Stimulated activated CD8-positive, alpha-beta memory T cell treated with anti-CD3 and anti-CD28 coated beads, Interleukin-7, amount 100 ng/mL, for 1 hour (primary cell): ENCODE measurements around the gene SYNDIG1.
"Not testable (repeated sequence)": the region's sequence is repeated elsewhere in the genome, so short reads cannot be mapped to it uniquely, and the experiment has no call there.

Source experiments
- DNase-seq, 2 donors: peaks; one replicate each; pipeline ENCODE4 v3.0.0-alpha.2; 2020; ENCODE audit warnings: low read depth in 2 of 2

SYNDIG1 gene

DNA sequence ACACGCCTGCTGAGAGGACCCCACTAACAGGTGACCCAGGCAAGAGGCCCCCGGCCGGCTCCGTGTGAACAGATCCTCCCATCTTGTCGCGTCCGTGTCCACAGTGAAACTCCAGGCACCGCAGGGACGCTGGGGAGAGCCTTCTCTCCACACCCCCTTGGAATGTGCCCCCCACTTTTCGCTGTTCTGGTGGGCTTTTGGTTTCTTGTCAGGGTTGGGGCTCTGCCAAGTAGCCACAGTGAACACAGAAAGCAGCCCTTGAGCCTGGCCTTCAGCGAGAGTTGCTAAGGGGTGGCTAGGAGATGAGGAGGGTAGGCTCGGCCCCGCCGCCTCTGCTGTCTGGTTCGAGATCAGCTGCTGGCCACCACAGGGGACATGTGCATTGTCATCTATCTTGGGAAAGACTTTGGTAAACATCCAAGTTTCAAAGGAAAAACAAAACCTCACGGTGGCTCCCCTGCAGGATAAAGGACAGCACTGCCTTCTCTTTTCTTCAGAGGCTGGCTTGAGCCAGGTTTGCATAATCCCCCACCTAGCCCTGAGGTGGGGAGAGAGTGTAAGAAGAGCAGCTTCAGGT lies 22.7 kb downstream of the SYNDIG1 start:
- DNase-seq = no peak

DNA sequence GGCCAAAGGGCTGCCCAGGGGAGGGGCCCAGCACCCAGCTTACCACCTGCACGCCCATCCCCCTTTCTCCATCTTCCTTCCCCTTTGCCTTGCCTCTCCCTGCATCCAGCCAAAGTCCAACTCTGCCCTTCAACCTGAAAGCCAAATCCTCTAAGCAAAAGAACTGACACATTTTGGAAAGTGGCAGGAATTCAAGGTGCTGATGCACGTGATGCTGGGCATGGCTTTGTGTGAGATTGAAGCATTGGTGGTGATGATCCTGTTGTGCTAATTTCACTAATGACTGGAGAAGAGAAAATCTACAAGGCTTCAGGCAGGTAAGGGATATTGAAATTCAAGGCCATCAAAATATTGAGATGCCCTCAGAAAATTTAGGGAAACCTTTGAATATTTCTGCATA lies 23.3 kb downstream of the SYNDIG1 start:
- no peak for DNase-seq

- DNase-seq = no peak
Measured at GRCh38 chr20:24493181-24493580, 23.8 kb downstream of the SYNDIG1 start.

DNA sequence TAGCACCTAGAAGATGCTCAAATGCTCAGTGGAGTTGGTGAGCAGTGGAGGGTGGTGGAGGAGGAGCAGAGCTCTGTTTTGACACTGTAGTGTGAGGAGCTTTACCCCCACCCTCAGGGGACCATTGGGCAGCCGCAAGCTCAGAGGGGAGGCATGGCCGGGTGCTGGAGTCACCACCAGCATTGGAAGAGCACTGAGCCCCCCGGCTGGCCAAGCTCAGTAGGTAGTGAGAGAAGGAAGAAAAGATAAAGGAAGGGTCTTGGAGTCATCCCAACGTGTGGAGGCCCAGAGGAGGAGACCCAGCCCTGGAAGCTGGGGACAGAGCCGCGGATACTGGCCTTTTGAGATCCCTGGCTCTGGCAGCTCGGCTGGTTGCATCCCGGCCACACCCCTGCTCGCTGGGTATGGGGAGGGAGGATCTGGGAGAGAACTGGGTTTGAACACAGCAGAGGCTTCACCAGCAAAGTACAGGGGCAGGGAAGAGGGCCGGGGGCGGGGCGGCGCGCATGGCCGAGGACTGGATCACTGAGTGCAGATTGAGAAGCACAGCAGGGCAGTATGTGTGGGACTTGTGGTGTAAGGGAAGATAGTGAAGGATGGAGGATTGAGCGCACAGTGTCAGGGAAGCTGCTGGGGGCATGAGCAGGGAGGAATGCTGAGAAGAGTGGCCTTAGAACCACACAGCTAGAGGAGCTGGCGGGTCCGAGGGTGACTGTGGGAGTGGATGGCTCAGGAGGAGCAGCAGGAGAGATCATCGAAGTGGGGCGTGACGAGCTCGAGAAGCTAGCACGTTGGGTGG lies 24.4 kb downstream of the SYNDIG1 start:
- DNase-seq = no peak

GRCh38 chr20:24494460-24494920 lies 25.1 kb downstream of the SYNDIG1 start:
- no peak for DNase-seq

GRCh38 chr20:24495266-24495665 lies 25.8 kb downstream of the SYNDIG1 start:
- no peak for DNase-seq

DNA sequence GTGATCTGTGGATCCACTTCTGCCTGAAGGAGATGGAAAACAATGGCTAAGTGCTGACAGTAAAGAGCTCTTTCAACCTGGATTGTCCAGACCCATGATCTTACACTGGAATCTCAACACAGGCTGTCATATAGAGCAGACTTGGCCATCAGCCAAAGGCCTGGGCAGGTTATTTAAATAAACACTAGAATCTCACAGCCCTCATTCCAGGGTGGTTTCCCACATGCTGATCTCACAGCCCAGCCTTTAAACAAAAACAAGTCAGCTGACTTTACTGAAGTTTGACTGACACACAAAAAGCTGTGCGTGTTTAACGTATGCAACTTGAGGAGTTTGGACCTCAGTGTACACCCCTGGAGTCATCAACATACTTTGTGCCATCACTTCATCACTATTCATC lies 28.4 kb downstream of the SYNDIG1 start:
- no peak for DNase-seq

- no peak for DNase-seq
Measured at GRCh38 chr20:24498641-24499040, 29.2 kb downstream of the SYNDIG1 start.

DNA sequence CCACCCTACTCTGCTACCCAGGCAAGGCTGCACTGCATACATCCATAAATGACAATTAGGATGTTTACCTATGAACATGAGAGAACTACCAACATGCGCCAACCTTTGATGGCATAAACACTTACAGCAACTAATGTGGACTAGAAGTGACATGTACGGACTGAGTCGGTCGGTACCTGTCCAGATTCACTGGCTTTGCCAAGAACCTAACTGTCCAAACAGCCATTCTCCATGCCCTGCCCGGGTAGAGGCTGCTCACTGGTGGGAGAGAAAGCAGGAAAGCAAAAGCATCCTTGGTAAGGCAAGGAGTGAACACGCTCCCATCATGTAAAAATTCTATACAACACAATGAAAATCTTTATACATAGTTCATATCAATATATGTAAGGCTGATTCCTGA lies 30.0 kb downstream of the SYNDIG1 start:
- no peak for DNase-seq

GRCh38 chr20:24501764-24502556 lies 32.5 kb downstream of the SYNDIG1 start:
- no peak for DNase-seq

GRCh38 chr20:24502661-24503060 lies 33.2 kb downstream of the SYNDIG1 start:
- no peak for DNase-seq

- no peak for DNase-seq
Measured at GRCh38 chr20:24503352-24503931, 34.0 kb downstream of the SYNDIG1 start.

DNA sequence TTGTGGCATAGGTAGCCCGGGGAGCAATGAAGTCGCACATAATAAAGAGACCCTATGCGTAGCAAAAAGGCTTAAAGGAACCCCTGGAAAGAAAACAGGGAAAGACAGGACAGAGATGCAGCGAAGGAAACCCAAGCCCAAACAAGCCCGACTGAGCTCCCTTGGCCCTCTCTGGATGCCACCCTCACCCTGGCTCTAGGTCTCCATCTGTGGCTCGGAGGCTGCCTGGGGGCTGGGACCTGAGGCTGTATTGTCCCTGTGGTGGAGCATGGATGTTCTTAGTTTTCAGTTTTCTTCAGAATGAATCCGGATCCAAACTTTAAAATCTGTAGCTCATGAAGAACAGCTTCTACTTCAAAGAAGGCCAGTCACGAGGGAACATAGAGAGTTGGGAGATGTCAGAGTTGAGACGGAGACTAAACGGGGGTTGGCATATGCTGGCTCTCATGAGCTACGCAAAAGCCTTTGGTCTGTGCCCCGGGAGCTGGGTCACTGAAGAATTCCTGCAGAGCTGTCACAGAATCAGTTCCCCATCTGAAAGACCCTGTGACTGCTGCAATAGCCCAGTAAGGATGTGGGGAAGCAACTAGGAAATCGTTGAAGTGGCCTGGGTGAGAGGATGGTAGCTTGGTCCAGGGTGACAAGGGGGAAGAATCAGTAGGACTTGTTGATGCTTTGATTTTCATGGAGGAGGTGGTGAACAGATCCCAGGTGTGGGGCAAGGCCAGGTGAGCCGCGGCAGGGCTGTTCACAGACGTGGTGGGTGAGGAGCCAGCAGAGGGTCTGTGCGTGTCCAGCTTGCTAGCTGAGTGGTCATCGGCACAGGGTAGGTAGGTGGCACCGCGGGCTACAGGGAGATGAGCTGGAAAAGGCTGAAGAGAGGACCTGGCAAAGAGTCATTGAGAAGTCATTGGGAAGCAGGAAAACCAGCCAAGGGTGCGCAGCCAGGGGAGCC lies 35.2 kb downstream of the SYNDIG1 start:
- DNase-seq = no peak

GRCh38 chr20:24506146-24506545 lies 36.7 kb downstream of the SYNDIG1 start:
- DNase-seq = no peak

GRCh38 chr20:24506696-24507095 lies 37.3 kb downstream of the SYNDIG1 start:
- no peak for DNase-seq

DNA sequence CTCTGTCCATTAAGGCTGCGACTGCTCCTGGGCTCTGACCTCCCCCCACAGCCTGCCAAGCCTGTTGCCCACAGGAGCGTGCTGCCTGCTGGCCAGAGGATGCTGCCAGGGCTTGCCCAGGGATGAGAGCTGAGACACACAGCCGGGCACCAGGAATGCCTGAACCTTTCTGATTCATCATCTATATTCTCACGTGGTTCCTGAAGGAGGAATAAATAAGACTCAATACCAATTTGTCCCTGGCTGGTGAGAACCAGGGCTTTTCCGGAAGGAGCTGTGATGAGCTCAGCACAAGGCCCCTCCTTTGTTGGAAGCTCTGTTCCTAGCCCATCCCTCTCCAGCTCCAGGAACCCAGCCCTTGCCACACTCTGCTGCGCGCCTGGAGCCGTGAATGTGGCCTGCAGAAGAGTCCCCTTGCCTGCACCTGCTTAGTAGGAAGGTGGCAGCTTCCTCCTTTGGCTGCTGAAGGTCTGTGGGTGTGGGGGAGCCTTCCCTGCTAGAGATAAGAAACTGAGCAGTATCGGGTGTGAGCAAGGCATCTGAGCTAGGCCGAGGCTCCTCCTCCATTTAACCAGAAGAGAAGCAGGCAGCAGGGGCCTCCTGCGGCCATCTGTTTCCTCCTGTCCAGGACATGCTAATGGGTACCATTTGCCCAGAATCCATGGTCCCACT lies 37.9 kb downstream of the SYNDIG1 start:
- DNase-seq = no peak

DNA sequence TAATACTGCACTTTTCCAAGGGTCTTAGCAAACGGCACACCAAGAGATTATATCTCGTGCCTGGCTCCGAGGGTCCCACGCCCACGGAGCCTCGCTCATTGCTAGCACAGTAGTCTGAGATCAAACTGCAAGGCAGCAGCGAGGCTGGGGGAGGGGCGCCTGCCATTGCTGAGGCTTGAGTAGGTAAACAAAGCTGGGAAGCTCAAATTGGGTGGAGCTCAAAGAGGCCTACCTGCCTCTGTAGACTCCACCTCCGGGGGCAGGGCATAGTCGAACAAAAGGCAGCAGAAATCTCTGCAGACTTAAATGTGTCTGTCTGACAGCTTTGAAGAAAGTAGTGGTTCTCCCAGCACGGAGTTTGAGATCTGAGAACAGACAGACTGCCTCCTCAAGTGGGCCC lies 43.0 kb downstream of the SYNDIG1 start:
- not testable (repeated sequence) for DNase-seq

DNA sequence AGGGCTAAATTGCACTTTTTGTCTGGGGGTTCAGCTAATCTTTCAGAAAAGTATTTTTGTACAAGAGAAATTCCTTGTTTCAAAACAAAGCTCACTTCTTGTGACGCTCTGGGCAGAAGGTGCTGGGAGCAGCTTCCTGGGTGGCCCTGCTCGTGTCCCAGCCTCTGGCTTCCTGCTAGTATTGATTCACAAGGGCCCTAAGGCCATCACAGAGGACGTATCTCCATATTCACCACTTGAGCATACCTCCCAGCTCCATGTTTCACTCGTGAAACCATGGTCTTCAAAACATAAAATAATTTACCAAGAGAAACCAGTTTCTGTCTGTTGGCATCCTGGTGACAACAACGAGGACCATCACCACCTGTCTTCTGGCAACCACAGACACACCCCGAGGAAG lies 49.1 kb downstream of the SYNDIG1 start:
- no peak for DNase-seq

DNA sequence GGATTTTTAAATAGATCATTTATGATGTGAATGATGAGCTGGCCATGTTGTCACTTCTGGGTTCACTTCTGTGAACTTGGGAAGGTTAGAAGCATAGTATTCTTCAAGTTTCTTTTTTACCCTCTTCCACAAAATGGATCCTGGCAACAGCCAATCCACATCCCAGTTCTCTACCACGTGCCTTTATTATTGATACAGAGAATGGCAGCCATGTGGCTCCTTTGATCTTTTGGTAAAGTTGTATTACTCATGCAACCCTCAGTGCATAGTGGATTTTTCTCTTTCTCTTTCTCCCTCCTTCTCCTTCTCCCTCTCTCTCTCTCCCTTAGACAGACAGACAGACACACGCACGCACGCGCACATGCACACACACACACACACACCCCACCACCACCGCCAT lies 50.0 kb downstream of the SYNDIG1 start:
- DNase-seq = no peak

GRCh38 chr20:24521032-24521431 lies 51.6 kb downstream of the SYNDIG1 start:
- no peak for DNase-seq
